Measurements from ENCODE around the gene CDH4. TPM values are rescaled to one million over a fixed set of nuclear protein-coding genes. Genes with fewer than 3 reads are reported as not detected.

CDH4 gene
- total and polyA plus RNA-seq, 8 donors = under 0.01 to 2.2 (median 0.11) TPM; not detected in 2

DNA sequence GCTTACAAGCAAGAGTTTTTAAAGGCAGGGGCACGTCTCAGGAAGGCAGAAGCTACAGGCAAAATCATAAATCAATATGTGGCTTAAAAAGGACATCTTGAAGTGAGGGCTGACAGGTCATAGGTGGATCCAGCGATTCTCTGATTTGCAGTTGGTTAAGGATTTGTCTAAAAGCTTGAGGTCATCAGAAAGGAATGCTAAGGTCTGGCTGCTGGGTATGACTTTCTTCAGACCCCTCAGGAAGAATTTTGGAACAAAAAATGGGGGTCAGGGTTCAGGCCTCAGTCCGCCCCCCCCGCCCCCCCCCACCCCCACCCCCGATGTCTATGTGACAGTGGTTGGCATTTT, 261.9 kb downstream of the CDH4 start:
- 40 to 65% (median 46%) methylated on average over 5 of the region's 5 CpGs for WGBS, 5 donors
- intact Hi-C loops (cut with DNase I; ENCODE audit: low total_unique reads) = no loop called here
- no peak for DNase-seq

DNA sequence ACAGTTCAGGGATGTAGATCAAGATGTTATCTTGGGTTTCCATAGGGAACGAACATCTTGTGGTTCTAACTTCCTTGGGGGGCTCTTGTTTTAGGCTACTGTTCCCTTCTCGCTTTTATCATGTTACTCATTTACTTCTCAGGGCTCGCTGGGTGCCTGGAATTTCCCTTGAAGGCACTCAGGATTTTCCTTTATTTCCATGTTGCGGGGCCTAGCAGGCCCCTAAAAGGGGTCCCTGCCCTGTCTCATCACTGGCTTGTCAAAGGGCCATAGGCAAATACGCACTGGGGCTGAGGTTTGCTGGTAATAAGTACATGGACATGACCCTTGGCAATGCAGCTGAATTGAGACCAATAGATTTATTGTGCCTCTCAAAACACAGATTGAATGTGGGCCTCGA, 262.3 kb downstream of the CDH4 start:
- no peaks in the 10 kb centered on the region for H3K36me3 ChIP-seq

More for the DNA sequence above, 261.9 kb downstream of the CDH4 start:
- Histone ChIP-seq H3K4me1 (no peaks in the 10 kb centered on the region), H3K27me3 (peaks cover 0 to 22% (median 5%) of the 10 kb centered on the region in 3 donors), H3K4me3 (no peak overlapping the region), H3K27ac (no peak overlapping the region), H3K9me3 (no peaks in the 10 kb centered on the region), H3K36me3 (no peaks in the 10 kb centered on the region)
- TF ChIP-seq, protein P1, sequence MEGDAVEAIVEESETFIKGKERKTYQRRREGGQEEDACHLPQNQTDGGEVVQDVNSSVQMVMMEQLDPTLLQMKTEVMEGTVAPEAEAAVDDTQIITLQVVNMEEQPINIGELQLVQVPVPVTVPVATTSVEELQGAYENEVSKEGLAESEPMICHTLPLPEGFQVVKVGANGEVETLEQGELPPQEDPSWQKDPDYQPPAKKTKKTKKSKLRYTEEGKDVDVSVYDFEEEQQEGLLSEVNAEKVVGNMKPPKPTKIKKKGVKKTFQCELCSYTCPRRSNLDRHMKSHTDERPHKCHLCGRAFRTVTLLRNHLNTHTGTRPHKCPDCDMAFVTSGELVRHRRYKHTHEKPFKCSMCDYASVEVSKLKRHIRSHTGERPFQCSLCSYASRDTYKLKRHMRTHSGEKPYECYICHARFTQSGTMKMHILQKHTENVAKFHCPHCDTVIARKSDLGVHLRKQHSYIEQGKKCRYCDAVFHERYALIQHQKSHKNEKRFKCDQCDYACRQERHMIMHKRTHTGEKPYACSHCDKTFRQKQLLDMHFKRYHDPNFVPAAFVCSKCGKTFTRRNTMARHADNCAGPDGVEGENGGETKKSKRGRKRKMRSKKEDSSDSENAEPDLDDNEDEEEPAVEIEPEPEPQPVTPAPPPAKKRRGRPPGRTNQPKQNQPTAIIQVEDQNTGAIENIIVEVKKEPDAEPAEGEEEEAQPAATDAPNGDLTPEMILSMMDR (IDR thresholded peaks at IDR 0.05) = no peak
- TF ChIP-seq EP300 (IDR thresholded peaks at IDR 0.05) = no peak
- no peak for TF ChIP-seq POLR2AphosphoS5 (IDR thresholded peaks at IDR 0.05)
- TF ChIP-seq POLR2A (IDR thresholded peaks at IDR 0.05) = no peak

DNA sequence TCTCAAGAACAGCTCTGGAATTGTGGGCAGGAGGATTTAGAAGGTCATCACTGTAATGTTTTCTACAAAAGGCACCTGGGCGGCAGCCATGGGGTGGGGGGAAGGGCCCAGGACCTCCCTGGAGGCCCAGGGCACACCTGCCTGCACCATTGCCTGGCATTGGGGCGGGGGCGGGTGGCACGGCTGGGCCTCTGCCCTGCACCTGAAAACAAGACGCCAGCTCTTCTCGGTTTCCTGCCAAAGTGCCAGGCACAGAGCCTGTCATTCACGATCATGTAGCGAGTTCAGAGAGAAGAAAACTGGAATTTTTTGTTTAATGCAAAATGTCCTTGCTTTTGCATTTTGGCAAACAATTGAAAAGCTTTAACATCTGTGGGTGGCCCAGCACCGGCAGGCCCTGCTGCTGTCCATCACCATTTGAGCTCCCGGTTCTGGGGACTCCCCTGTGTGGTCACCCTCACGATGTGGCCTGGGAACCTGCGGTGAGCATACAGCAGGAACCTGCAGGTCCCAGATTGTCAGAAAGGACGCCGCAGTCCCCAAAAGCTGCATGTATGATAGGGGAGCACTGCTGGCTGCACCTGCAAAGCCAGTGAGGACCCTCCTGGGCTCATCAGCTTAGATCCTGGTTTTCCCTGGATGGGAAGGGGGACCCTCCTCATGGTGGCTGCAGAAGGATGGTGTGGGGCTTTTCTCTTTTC, 262.9 kb downstream of the CDH4 start:
- intact Hi-C loops (cut with DNase I; ENCODE audit: low total_unique reads) = no loop called here
- Histone ChIP-seq H3K9me3 (no peaks in the 10 kb centered on the region), H3K4me3 (no peak overlapping the region), H3K36me3 (no peaks in the 10 kb centered on the region), H3K4me1 (no peaks in the 10 kb centered on the region), H3K27me3 (peaks cover 0 to 25% (median 5%) of the 10 kb centered on the region in 3 donors), H3K27ac (no peak overlapping the region)
- DNase-seq = no peak
- WGBS, 5 donors = 80 to 85% (median 81%) methylated on average over 14 of the region's 14 CpGs
- TF ChIP-seq, protein P1 (IDR thresholded peaks at IDR 0.05) = no peak

More for the DNA sequence above, 262.3 kb downstream of the CDH4 start:
- intact Hi-C loops (cut with DNase I; ENCODE audit: low total_unique reads) = no loop called here
- 47 to 69% (median 51%) methylated on average over 6 of the region's 6 CpGs for WGBS, 5 donors
- Histone ChIP-seq H3K27me3 (peaks cover 0 to 22% (median 5%) of the 10 kb centered on the region in 3 donors), H3K4me3 (no peak overlapping the region), H3K4me1 (no peaks in the 10 kb centered on the region), H3K27ac (no peak overlapping the region), H3K9me3 (no peaks in the 10 kb centered on the region)
- DNase-seq = no peak
- TF ChIP-seq, protein P1 (IDR thresholded peaks at IDR 0.05) = no peak
- no peak for TF ChIP-seq POLR2AphosphoS5 (IDR thresholded peaks at IDR 0.05)

DNA sequence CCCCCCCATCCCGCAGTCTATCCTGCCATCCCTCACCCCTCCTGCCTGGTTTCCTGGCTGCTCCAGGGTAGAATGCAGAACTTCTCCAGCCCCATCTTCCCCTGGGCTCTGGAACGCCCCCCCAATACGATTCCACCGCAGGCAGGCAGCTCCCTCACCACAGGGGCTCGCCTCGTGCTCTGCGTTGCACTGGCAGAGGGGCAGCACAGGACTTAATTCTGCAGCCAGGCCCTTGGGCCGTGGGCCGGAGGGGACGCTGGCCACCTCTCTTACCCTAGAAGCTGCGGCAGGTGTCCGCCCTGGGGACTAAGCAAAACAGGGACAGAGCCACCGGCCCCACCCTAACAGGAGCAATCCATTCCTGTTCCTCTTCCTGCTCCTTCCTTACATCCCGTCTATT, 263.9 kb downstream of the CDH4 start:
- H3K27ac ChIP-seq = no peak overlapping the region
- 64 to 77% (median 73%) methylated on average over 13 to 14 of the region's 14 CpGs for WGBS, 5 donors
- no peak for DNase-seq
- no peak overlapping the region for H3K4me3 ChIP-seq
- H3K9me3 ChIP-seq = no peaks in the 10 kb centered on the region
- no peaks in the 10 kb centered on the region for H3K36me3 ChIP-seq
- TF ChIP-seq, protein P1 (IDR thresholded peaks at IDR 0.05) = no peak
- TF ChIP-seq EP300 (IDR thresholded peaks at IDR 0.05) (no peak), POLR2AphosphoS5 (IDR thresholded peaks at IDR 0.05) (no peak), POLR2A (IDR thresholded peaks at IDR 0.05) (no peak)
- H3K4me1 ChIP-seq = no peaks in the 10 kb centered on the region
- H3K27me3 ChIP-seq = peaks cover 0 to 35% (median 5%) of the 10 kb centered on the region in 3 donors
- intact Hi-C loops (cut with DNase I; ENCODE audit: low total_unique reads) = no loop called here
